ENCODE results near the gene LPP. TPM values are rescaled to one million over a fixed set of nuclear protein-coding genes. Genes with fewer than 3 reads are reported as not detected.

The LPP gene
- total and polyA plus RNA-seq, 2 of the 13 experiments (the other 11 are each of a cell fraction or from before 2014, with no cell fraction given), result 19.2 to 29.9 TPM

GRCh38 chr3:188764609-188765008 lies 610.7 kb downstream of the LPP start (continued):
- TF ChIP-seq NFAT5 (CRISPR knock-in tag; IDR thresholded peaks at IDR 0.05) (no peak), PAXIP1 (CRISPR knock-in tag; conservative IDR thresholded peaks at IDR 0.05) (no peak), ZBTB39 (CRISPR knock-in tag; IDR thresholded peaks at IDR 0.05) (no peak), CAMTA2 (CRISPR knock-in tag; IDR thresholded peaks at IDR 0.05; ENCODE audit: borderline replicate concordance) (no peak), ZNF234 (CRISPR knock-in tag; conservative IDR thresholded peaks at IDR 0.05) (no peak), ZNF761 (CRISPR knock-in tag; conservative IDR thresholded peaks at IDR 0.05) (no peak)
